GM12864 (cell line): ENCODE results near the gene NACC2.
"Not testable (repeated sequence)": the region's sequence is repeated elsewhere in the genome, so short reads cannot be mapped to it uniquely, and the experiment has no call there.

ENCODE experiments used
- DNase-seq: peaks from one replicate; pipeline ENCODE4 v3.0.0-alpha.2; 2011; ENCODE audit warnings: low read depth
- H3K4me3 ChIP-seq: 2 replicates; pipeline ENCODE4 v1.5.1; 2011; ENCODE audit warnings: mild to moderate bottlenecking, low read depth, low read length, control low read depth
- CTCF ChIP-seq: IDR thresholded peaks from 2 replicates; pipeline ENCODE4 v1.5.1; 2011; ENCODE audit warnings: low read depth, mild to moderate bottlenecking, moderate library complexity, low read length, control low read depth, inconsistent platforms; ENCODE audit errors: missing control alignments

Gene NACC2

GRCh38 chr9:136078024-136078423, 17.1 kb downstream of the NACC2 start:
- TF ChIP-seq CTCF: no peak
- H3K4me3 ChIP-seq: no peak overlapping the region

GRCh38 chr9:136077491-136077890, 17.6 kb downstream of the NACC2 start:
- H3K4me3 ChIP-seq: no peak overlapping the region
- DNase-seq: no peak
- no peak for TF ChIP-seq CTCF

More at GRCh38 chr9:136078024-136078423, 17.1 kb downstream of the NACC2 start:
- DNase-seq: no peak

- TF ChIP-seq CTCF: no peak
- no peak for DNase-seq
- no peak overlapping the region for H3K4me3 ChIP-seq
Observed at GRCh38 chr9:136075881-136076678, 19.0 kb downstream of the NACC2 start.

GRCh38 chr9:136075134-136075841, 19.8 kb downstream of the NACC2 start:
- TF ChIP-seq CTCF: no peak
- no peak for DNase-seq
- no peak overlapping the region for H3K4me3 ChIP-seq

- no peak overlapping the region for H3K4me3 ChIP-seq
- no peak for TF ChIP-seq CTCF
- DNase-seq: no peak
Observed at GRCh38 chr9:136074706-136075105, 20.4 kb downstream of the NACC2 start.

GRCh38 chr9:136062657-136063439, 32.2 kb downstream of the NACC2 start:
- H3K4me3 ChIP-seq: no peak overlapping the region
- no peak for TF ChIP-seq CTCF
- DNase-seq: no peak

GRCh38 chr9:136061916-136062315, 33.2 kb downstream of the NACC2 start:
- not testable (repeated sequence) for H3K4me3 ChIP-seq, DNase-seq
